A549 (cell line): ENCODE results near the gene HERC4.

Experiments used
- BCL3 ChIP-seq: fragments of >200 bp; sonication (Bioruptor Twin); formaldehyde crosslinking; IDR thresholded peaks from 3 replicates; pipeline ENCODE4 v1.6.1; 2016
- EP300 ChIP-seq, 2 experiments: fragments of >200 bp; sonication (Bioruptor Twin); formaldehyde crosslinking; IDR thresholded peaks; 2 replicates in 1 of 2; 3 replicates in 1 of 2; pipeline ENCODE4 v1.6.1; 2016 to 2017
- ESRRA ChIP-seq: fragments of 150-350 bp; IDR thresholded peaks from 2 replicates; pipeline ENCODE4 v1.6.1; 2014; ENCODE audit warnings: mild to moderate bottlenecking, low read length, borderline replicate concordance
- HOXA7 ChIP-seq: fragments of 250-450 bp; sonication (Bioruptor Pico); IDR thresholded peaks from 2 replicates; pipeline ENCODE4 v1.5.0; 2020; ENCODE audit warnings: mild to moderate bottlenecking, moderate library complexity
- MYC ChIP-seq: IDR thresholded peaks from 2 replicates; pipeline ENCODE4 v1.6.1; 2012; ENCODE audit warnings: mild to moderate bottlenecking, inconsistent platforms, low read length, improper control_type of control experiment, borderline replicate concordance
- POLR2A ChIP-seq: IDR thresholded peaks from 2 replicates; pipeline ENCODE4 v1.6.1; 2012; ENCODE audit warnings: mild to moderate bottlenecking, low read length
- POLR2AphosphoS2 ChIP-seq: conservative IDR thresholded peaks from 2 replicates; pipeline ENCODE4 v1.6.1; 2012; ENCODE audit warnings: low read length, improper control_type of control experiment, inconsistent platforms
- RAD21 ChIP-seq, 2 experiments: fragments of >200 bp in 1 of 2; sonication (Bioruptor Twin) in 1 of 2; formaldehyde crosslinking in 1 of 2; IDR thresholded peaks in 1 of 2; conservative IDR thresholded peaks in 1 of 2; 2 replicates in 1 of 2; 3 replicates in 1 of 2; pipeline ENCODE4 v1.6.1; 2012 to 2018; ENCODE audit warnings: inconsistent platforms in 1 of 2
- RFX5 ChIP-seq: fragments of 450-650 bp; IDR thresholded peaks from 2 replicates; pipeline ENCODE4 v1.7.1; 2014; ENCODE audit warnings: antibody characterized with exemption, mild to moderate bottlenecking, moderate library complexity
- USF2 ChIP-seq: fragments of 450-650 bp; IDR thresholded peaks from 2 replicates; pipeline ENCODE4 v1.6.1; 2014; ENCODE audit warnings: antibody characterized with exemption
- TF ChIP-seq, protein P1 (sequence below): fragments of >200 bp; sonication (Bioruptor Twin); formaldehyde crosslinking; IDR thresholded peaks from 3 replicates; pipeline ENCODE4 v1.5.1; 2016

- TF ChIP-seq HOXA7 (no peak), EP300 (IDR thresholded peaks at IDR 0.05) (no peak), BCL3 (no peak), RFX5 (no peak), POLR2AphosphoS2 (no peak), POLR2A (no peak), MYC (no peak), RAD21 (conservative IDR thresholded peaks at IDR 0.05 in 1 of 2, IDR thresholded peaks at IDR 0.05 in 1 of 2) (no peak), USF2 (no peak), ESRRA (no peak)
- TF ChIP-seq, protein P1, sequence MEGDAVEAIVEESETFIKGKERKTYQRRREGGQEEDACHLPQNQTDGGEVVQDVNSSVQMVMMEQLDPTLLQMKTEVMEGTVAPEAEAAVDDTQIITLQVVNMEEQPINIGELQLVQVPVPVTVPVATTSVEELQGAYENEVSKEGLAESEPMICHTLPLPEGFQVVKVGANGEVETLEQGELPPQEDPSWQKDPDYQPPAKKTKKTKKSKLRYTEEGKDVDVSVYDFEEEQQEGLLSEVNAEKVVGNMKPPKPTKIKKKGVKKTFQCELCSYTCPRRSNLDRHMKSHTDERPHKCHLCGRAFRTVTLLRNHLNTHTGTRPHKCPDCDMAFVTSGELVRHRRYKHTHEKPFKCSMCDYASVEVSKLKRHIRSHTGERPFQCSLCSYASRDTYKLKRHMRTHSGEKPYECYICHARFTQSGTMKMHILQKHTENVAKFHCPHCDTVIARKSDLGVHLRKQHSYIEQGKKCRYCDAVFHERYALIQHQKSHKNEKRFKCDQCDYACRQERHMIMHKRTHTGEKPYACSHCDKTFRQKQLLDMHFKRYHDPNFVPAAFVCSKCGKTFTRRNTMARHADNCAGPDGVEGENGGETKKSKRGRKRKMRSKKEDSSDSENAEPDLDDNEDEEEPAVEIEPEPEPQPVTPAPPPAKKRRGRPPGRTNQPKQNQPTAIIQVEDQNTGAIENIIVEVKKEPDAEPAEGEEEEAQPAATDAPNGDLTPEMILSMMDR: no peak
Measured at GRCh38 chr10:67917169-67917568, 157.9 kb downstream of the HERC4 start.
